ENCODE measurements around the gene SEC14L1.
A peak's percentile ranks its signal among the peaks of the same experiment; 100 is the strongest.

SEC14L1 gene

DNA sequence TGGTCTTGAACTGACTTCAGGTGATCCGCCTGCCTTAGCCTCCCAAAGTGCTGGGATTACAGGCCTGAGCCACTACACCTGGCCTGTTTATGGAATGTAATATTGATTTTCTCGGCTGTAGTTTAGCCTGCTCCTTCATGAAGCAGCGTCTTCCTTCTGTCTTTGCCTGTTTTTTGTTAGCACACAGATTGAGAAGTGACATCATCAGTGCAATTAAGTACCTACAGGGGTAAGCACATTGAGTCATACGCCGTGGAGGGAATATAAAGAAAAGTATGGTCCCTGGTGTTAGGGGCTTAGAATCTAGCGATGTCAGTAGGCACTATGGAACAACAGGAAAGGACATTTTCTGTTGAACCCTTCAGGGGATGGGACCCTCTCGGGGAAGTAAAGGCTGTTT lies 48.7 kb upstream of the SEC14L1 start:
- POLR2A ChIA-PET, result interaction anchor here (0.6 to 0.7 kb wide), 2 partner anchors 49 to 208 kb away, joined by 3 to 4 read pairs; partner anchors contain the start of gene SEC14L1
- no peak overlapping the region for H3K4me3 ChIP-seq (ENCODE audit: low read depth, low read length)
- no peak overlapping the region for H3K27ac ChIP-seq (ENCODE audit: extremely low read depth, low read depth, low read length)
- H3K9me3 ChIP-seq (ENCODE audit: control insufficient read depth, insufficient read depth, low read depth, low read length), result no peaks in the 10 kb centered on the region
- CTCF ChIA-PET, result no interaction called here
- peaks cover 50 to 73% of the 10 kb centered on the region in 2 experiments for H3K36me3 ChIP-seq (ENCODE audit: control insufficient read depth in 2 of 2, insufficient read depth in 1 of 2, low read length in 2 of 2)
- peaks cover 2% of the 10 kb centered on the region for H3K4me1 ChIP-seq (ENCODE audit: control insufficient read depth, insufficient read depth, low read length)
- no peak for TF ChIP-seq ZNF521 (tag by site-specific recombination; IDR thresholded peaks at IDR 0.05)
- TF ChIP-seq ZNF624 (tag by site-specific recombination; IDR thresholded peaks at IDR 0.05), result no peak
- TF ChIP-seq SETDB1 (IDR thresholded peaks at IDR 0.05; ENCODE audit: insufficient read length, low read length), result no peak
- TF ChIP-seq BCL11A (tag by site-specific recombination; IDR thresholded peaks at IDR 0.05; ENCODE audit: low read depth), result no peak
- TF ChIP-seq, protein P1, sequence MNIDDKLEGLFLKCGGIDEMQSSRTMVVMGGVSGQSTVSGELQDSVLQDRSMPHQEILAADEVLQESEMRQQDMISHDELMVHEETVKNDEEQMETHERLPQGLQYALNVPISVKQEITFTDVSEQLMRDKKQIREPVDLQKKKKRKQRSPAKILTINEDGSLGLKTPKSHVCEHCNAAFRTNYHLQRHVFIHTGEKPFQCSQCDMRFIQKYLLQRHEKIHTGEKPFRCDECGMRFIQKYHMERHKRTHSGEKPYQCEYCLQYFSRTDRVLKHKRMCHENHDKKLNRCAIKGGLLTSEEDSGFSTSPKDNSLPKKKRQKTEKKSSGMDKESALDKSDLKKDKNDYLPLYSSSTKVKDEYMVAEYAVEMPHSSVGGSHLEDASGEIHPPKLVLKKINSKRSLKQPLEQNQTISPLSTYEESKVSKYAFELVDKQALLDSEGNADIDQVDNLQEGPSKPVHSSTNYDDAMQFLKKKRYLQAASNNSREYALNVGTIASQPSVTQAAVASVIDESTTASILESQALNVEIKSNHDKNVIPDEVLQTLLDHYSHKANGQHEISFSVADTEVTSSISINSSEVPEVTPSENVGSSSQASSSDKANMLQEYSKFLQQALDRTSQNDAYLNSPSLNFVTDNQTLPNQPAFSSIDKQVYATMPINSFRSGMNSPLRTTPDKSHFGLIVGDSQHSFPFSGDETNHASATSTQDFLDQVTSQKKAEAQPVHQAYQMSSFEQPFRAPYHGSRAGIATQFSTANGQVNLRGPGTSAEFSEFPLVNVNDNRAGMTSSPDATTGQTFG (tag by site-specific recombination; IDR thresholded peaks at IDR 0.05; ENCODE audit: borderline replicate concordance), result no peak
- no peak for TF ChIP-seq ZNF792 (tag by site-specific recombination; IDR thresholded peaks at IDR 0.05)
- TF ChIP-seq FEZF1 (tag by site-specific recombination; IDR thresholded peaks at IDR 0.05), result no peak
- peak; percentile 40; the same call in 1 of the 2 replicates for TF ChIP-seq SP7 (tag by site-specific recombination; IDR thresholded peaks at IDR 0.05)
- TF ChIP-seq GLI4 (tag by site-specific recombination; IDR thresholded peaks at IDR 0.05), result no peak
- no peak for TF ChIP-seq ZNF18 (tag by site-specific recombination; IDR thresholded peaks at IDR 0.05)
- TF ChIP-seq ZNF416 (tag by site-specific recombination; IDR thresholded peaks at IDR 0.05), result no peak
- no peak for TF ChIP-seq ZSCAN16 (tag by site-specific recombination; IDR thresholded peaks at IDR 0.05)
- no peak for TF ChIP-seq OVOL3 (tag by site-specific recombination; IDR thresholded peaks at IDR 0.05)
- no peak for TF ChIP-seq PRDM4 (tag by site-specific recombination; IDR thresholded peaks at IDR 0.05)
- no peak for TF ChIP-seq ZNF510 (tag by site-specific recombination; IDR thresholded peaks at IDR 0.05; ENCODE audit: insufficient replicate concordance)
- TF ChIP-seq ZFHX2 (tag by site-specific recombination; conservative IDR thresholded peaks at IDR 0.05), result no peak
- TF ChIP-seq ZBTB49 (tag by site-specific recombination; IDR thresholded peaks at IDR 0.05; ENCODE audit: low read depth), result no peak
- 0 out of 2 replicates have a peak, but pooled peaks have one; percentile 11 for TF ChIP-seq ZIC2 (tag by site-specific recombination; IDR thresholded peaks at IDR 0.05)
- TF ChIP-seq YY2 (tag by site-specific recombination; IDR thresholded peaks at IDR 0.05), result no peak
- no peak for TF ChIP-seq ZNF548 (tag by site-specific recombination; IDR thresholded peaks at IDR 0.05)
- no peak for TF ChIP-seq ZNF324 (tag by site-specific recombination; IDR thresholded peaks at IDR 0.05)
- TF ChIP-seq INSM2 (tag by site-specific recombination; IDR thresholded peaks at IDR 0.05), result 0 out of 2 replicates have a peak, but pooled peaks have one; percentile 37
- no peak for TF ChIP-seq ZNF10 (tag by site-specific recombination; IDR thresholded peaks at IDR 0.05)
- peak; percentile 93 for TF ChIP-seq ZNF629 (tag by site-specific recombination; IDR thresholded peaks at IDR 0.05)
- TF ChIP-seq GLI2 (tag by site-specific recombination; IDR thresholded peaks at IDR 0.05; ENCODE audit: borderline replicate concordance, low read depth), result no peak
- no peak for TF ChIP-seq ZNF140 (tag by site-specific recombination; IDR thresholded peaks at IDR 0.05)
- no peak for TF ChIP-seq ZNF133 (tag by site-specific recombination; IDR thresholded peaks at IDR 0.05)
- no peak for TF ChIP-seq IKZF3 (tag by site-specific recombination; IDR thresholded peaks at IDR 0.05)
- TF ChIP-seq ZNF621 (tag by site-specific recombination; IDR thresholded peaks at IDR 0.05), result no peak
- TF ChIP-seq ZNF24 (tag by site-specific recombination; IDR thresholded peaks at IDR 0.05), result no peak
- TF ChIP-seq ZNF544 (tag by site-specific recombination; IDR thresholded peaks at IDR 0.05), result no peak
